Keratinocyte (primary cell): ENCODE data around the gene CLEC16A.

ENCODE experiments used
- CTCF ChIP-seq, 3 experiments: IDR thresholded peaks in 1 of 3; conservative IDR thresholded peaks in 1 of 3; optimal IDR thresholded peaks in 1 of 3; 2 replicates in 2 of 3; 3 replicates in 1 of 3; pipeline versions ENCODE3 to v1.5.1; 2011; ENCODE audit warnings: low read length in 3 of 3, mild to moderate bottlenecking in 3 of 3, moderate library complexity in 2 of 3, control low read depth in 1 of 3, inconsistent platforms in 1 of 3; ENCODE audit not compliant: insufficient read depth in 2 of 3; ENCODE audit errors: extremely low read depth in 1 of 3
- EZH2 ChIP-seq: IDR thresholded peaks from one replicate; pipeline ENCODE4 v1.6.1; 2012; ENCODE audit warnings: inconsistent platforms, mild to moderate bottlenecking, low read length, moderate library complexity

- TF ChIP-seq CTCF (optimal IDR thresholded peaks at IDR 0.05 in 1 of 3, IDR thresholded peaks at IDR 0.05 in 1 of 3, conservative IDR thresholded peaks at IDR 0.05 in 1 of 3; ENCODE audit: extremely low read depth in 1 of 3, insufficient read depth in 2 of 3, low read length in 3 of 3): no peak
- TF ChIP-seq EZH2: no peak
These were observed 95.4 kb downstream of the CLEC16A start for GRCh38 chr16:11039726-11040125.
